Astrocyte of the spinal cord (primary cell): ENCODE measurements around the gene POU4F2.
"Not testable (repeated sequence)": the region's sequence is repeated elsewhere in the genome, so short reads cannot be mapped to it uniquely, and the experiment has no call there.

ENCODE experiments used
- DNase-seq: peaks from one replicate; pipeline ENCODE4 v3.0.0; 2011; ENCODE audit warnings: low read depth, low spot score
- H3K4me3 ChIP-seq: 2 replicates; pipeline ENCODE4 v1.5.1; 2011; ENCODE audit warnings: low read depth, mild to moderate bottlenecking, low read length, moderate library complexity
- in situ Hi-C: cut with HindIII; loops from 2 replicates; pipeline ENCODE4 v1.10.0; 2017; ENCODE audit warnings: low sequenced_read_pairs
- TF ChIP-seq, protein P1 (sequence below): IDR thresholded peaks from 2 replicates; pipeline ENCODE4 v1.5.1; 2012; ENCODE audit warnings: low read depth, mild to moderate bottlenecking, low read length, inconsistent platforms

Gene POU4F2

GRCh38 chr4:146650034-146650433 is 11.3 kb downstream of the POU4F2 start:
- TF ChIP-seq, protein P1, sequence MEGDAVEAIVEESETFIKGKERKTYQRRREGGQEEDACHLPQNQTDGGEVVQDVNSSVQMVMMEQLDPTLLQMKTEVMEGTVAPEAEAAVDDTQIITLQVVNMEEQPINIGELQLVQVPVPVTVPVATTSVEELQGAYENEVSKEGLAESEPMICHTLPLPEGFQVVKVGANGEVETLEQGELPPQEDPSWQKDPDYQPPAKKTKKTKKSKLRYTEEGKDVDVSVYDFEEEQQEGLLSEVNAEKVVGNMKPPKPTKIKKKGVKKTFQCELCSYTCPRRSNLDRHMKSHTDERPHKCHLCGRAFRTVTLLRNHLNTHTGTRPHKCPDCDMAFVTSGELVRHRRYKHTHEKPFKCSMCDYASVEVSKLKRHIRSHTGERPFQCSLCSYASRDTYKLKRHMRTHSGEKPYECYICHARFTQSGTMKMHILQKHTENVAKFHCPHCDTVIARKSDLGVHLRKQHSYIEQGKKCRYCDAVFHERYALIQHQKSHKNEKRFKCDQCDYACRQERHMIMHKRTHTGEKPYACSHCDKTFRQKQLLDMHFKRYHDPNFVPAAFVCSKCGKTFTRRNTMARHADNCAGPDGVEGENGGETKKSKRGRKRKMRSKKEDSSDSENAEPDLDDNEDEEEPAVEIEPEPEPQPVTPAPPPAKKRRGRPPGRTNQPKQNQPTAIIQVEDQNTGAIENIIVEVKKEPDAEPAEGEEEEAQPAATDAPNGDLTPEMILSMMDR, result no peak
- in situ Hi-C loops, result no loop called here

DNA sequence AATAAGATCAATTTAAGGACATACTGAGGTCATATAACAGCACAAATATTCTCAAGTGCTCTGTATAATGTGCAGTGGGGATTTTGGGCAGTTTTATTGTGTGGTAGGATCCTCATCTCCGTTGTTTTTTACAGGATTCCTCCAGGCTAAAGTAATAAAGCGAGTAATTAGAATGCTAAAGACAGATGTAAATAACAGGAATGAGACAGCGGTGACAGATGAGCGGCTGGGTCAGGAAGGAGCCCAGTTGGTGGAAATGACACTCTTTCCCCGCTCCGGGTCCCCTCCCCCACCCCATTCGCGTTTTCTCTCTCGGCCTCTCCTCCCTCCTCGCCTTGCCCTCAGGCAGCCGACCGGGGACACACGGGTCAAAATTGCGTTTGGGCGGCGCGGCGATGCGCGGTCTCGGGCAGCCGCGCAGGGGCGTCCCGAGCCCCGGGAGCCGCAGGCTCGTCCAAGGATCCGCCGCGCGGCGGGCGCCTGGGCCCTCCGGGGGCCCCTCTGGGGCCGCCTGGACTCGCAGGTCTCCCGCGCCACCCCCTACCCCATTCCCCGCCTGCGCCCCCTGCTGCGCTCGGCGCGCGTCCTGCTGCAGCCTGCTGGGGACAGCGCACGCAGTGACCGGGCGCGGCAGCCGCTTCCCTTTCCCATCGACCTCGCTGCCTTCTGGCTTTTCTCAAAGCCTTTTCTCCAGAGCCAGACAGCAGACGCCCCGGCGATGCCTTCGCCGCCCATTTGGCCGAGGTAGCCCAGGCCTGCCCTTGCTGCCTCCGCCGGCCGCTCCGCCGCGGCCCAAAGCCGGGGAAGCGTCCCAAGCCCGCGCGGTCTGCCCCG is 16.2 kb downstream of the POU4F2 start:
- H3K4me3 ChIP-seq, result peak overlapping the region; percentile 34
- in situ Hi-C loops, result no loop called here
- TF ChIP-seq, protein P1, result no peak
- DNase-seq, result peak; percentile 18

More at GRCh38 chr4:146650034-146650433, 11.3 kb downstream of the POU4F2 start:
- no peak for DNase-seq
- no peak overlapping the region for H3K4me3 ChIP-seq

DNA sequence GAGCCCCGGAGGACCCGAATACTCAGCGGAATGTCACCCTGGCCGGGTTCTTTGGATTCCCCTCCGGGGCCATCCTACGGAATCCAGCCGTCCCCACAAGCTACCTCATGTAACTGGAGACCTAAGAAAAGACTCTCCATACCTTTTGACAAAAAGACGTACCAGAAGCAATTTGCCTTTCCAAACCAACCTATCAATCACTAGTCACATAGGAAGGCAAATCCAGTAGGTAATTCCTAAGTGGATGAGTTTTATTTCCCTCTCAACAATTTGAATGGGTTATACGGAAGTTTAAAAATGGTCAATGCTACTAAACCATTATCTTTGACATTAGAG is 16.8 kb downstream of the POU4F2 start:
- DNase-seq, result no peak
- no peak overlapping the region for H3K4me3 ChIP-seq
- in situ Hi-C loops, result no loop called here
- TF ChIP-seq, protein P1, result no peak

GRCh38 chr4:146661367-146661766 is 22.7 kb downstream of the POU4F2 start:
- in situ Hi-C loops, result no loop called here
- no peak for DNase-seq
- TF ChIP-seq, protein P1, result no peak
- H3K4me3 ChIP-seq, result no peak overlapping the region

DNA sequence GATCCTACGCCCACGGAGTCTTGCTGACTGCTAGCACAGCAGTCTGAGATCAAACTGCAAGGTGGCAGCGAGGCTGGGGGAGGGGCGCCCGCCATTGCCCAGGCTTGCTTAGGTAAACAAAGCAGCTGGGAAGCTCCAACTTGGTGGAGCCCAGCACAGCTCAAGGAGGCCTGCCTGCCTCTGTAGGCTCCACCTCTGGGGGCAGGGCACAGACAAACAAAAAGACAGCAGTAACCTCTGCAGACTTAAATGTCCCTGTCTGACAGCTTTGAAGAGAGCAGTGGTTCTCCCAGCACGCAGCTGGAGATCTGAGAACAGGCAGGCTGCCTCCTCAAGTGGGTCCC is 25.2 kb downstream of the POU4F2 start:
- in situ Hi-C loops, H3K4me3 ChIP-seq, DNase-seq: not testable (repeated sequence)

DNA sequence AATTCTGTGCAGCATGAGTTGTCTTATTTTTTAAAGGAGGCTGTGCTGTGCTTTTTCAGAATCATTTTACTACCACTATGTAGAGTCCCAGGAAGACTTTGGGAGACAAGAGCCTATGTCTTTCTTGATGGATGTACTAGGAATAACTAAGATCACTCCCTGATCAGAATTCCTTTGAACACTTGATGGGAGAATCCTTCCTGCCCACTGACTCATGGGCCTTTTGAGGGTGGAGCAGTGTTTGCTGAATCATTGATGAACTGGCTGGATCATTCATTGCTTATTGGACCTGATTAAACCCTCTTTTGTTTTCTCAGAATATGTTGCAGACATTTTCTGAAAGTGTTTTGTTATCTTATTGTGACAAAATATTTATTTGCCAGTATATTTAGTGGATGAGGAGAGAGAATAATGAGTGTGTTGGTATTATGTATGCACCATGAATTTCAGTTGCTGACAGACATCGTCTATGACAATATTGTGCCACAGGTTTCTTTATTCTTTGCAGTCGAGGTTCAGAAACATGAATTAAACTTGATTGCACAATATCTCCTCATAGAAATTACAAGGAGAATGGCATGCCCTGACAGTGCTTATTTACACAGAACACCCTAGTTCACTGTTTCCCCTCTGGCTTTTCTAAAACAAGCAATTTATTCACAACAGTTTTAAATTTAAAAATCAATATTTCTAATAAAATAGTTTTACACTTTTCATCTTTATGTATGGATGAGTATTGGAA is 36.3 kb downstream of the POU4F2 start:
- TF ChIP-seq, protein P1, result no peak
- no peak overlapping the region for H3K4me3 ChIP-seq
- in situ Hi-C loops, result no loop called here
- DNase-seq, result no peak
